HepG2 (cell line): ENCODE data around the gene ALG5. TPM values are rescaled to one million over a fixed set of nuclear protein-coding genes. Genes with fewer than 3 reads are reported as not detected.

ENCODE experiments used
- ATAC-seq: fragments of 200-7000 bp; cut with Tn5 transposase; 3 replicates; pipeline ENCODE4 v1.9.1; 2020; ENCODE audit warnings: mild to moderate bottlenecking, moderate library complexity
- BruUV-seq: library from RNA; stranded (reverse); fragments of 400-500 nt; replicated peaks from 2 replicates; lab custom pipeline; 2021; lab: Mats Ljungman, UMichigan
- CTCF ChIA-PET: fragments of 300-600 bp; formaldehyde crosslinking; extraction: SDS; loops from one replicate; lab custom pipeline; 2021; ENCODE audit warnings: low total read pairs, inconsistent platforms, low intra/inter-chr PET ratio; lab: Yijun Ruan, JAX
- POLR2A ChIA-PET: fragments of 350-600 bp; sonication (Branson Sonifier 250); formaldehyde crosslinking; loops from one replicate; lab custom pipeline; 2020; ENCODE audit warnings: antibody characterized with exemption, inconsistent platforms; lab: Yijun Ruan, JAX
- DNase-seq: peaks from one replicate; pipeline ENCODE4 v3.0.0-alpha.2; 2015; ENCODE audit warnings: low spot score
- FAIRE-seq: peaks from 3 replicates; lab custom pipeline; 2011; peaks lifted over from hg19 to GRCh38; lab: Jason Lieb, UNC
- H2AFZ ChIP-seq: one replicate; pipeline ENCODE4 v1.6.1; 2011; ENCODE audit warnings: low read length, inconsistent platforms
- H3K27ac ChIP-seq: fragments of 300-600 bp; 3 replicates; pipeline ENCODE4 v1.8.0; 2011; ENCODE audit warnings: mixed run types, mild to moderate bottlenecking, mixed read lengths, low read length, inconsistent platforms; ENCODE audit not compliant: insufficient read depth; ENCODE audit errors: extremely low read length
- H3K27me3 ChIP-seq, 2 experiments: fragments of 200-600 bp in 1 of 2; 2 replicates in 1 of 2; 3 replicates in 1 of 2; pipeline versions ENCODE4 v1.6.0 to v1.8.0; 2011; ENCODE audit warnings: low read length in 2 of 2, mild to moderate bottlenecking in 2 of 2, moderate library complexity in 2 of 2, inconsistent platforms in 1 of 2; ENCODE audit not compliant: insufficient read depth in 2 of 2, control insufficient read depth in 1 of 2
- H3K36me3 ChIP-seq, 2 experiments: fragments of 200-600 bp in 1 of 2; replicated peaks in 1 of 2; 2 replicates in 1 of 2; 3 replicates in 1 of 2; pipeline versions ENCODE4 v1.5.1 to v1.8.0; 2011; ENCODE audit warnings: low read length in 2 of 2, inconsistent platforms in 1 of 2; ENCODE audit not compliant: insufficient read depth in 2 of 2, control insufficient read depth in 1 of 2
- H3K4me1 ChIP-seq: 2 replicates; pipeline ENCODE4 v1.5.1; 2012; ENCODE audit warnings: low read length, inconsistent platforms; ENCODE audit not compliant: insufficient read depth
- H3K4me2 ChIP-seq: 2 replicates; pipeline ENCODE4 v1.6.0; 2011; ENCODE audit warnings: low read depth, low read length, inconsistent platforms
- H3K4me3 ChIP-seq, 3 experiments: fragments of 200-600 bp in 1 of 3; sonication (generic), shearing (Covaris generic) in 1 of 3; replicated peaks in 1 of 3; 2 replicates each; pipeline ENCODE4 v1.5.1; 2011 to 2016; ENCODE audit warnings: low read length in 3 of 3, inconsistent platforms in 2 of 3, low read depth in 2 of 3, mild to moderate bottlenecking in 2 of 3, control low read depth in 1 of 3, mixed read lengths in 1 of 3; ENCODE audit not compliant: insufficient read depth in 1 of 3
- H3K79me2 ChIP-seq: one replicate; pipeline ENCODE4 v1.6.1; 2011; ENCODE audit warnings: low read length, inconsistent platforms; ENCODE audit not compliant: insufficient read depth
- H3K9ac ChIP-seq: 2 replicates; pipeline ENCODE4 v1.6.0; 2011; ENCODE audit warnings: mild to moderate bottlenecking, low read depth, low read length, inconsistent platforms; ENCODE audit not compliant: insufficient read depth
- H3K9me3 ChIP-seq: 2 replicates; pipeline ENCODE4 v1.5.1; 2012; ENCODE audit warnings: mild to moderate bottlenecking, low read length
- H4K20me1 ChIP-seq: 2 replicates; pipeline ENCODE4 v1.6.0; 2011; ENCODE audit warnings: inconsistent platforms, mild to moderate bottlenecking, low read length, moderate library complexity; ENCODE audit not compliant: insufficient read depth
- HMG20B ChIP-seq: conservative IDR thresholded peaks from 2 replicates; pipeline ENCODE4 v1.6.1; 2016; ENCODE audit warnings: missing genetic modification reagents, missing compliant biosample characterization
- NFKB2 ChIP-seq: sonication (generic); formaldehyde crosslinking; IDR thresholded peaks from 2 replicates; pipeline ENCODE4 v1.4.0; 2020; ENCODE audit warnings: missing genetic modification reagents, borderline replicate concordance
- YEATS2 ChIP-seq: sonication (generic); formaldehyde crosslinking; IDR thresholded peaks from 2 replicates; pipeline ENCODE4 v1.4.0; 2020; ENCODE audit warnings: missing genetic modification reagents, borderline replicate concordance
- ZFP1 ChIP-seq: IDR thresholded peaks from 2 replicates; pipeline ENCODE4 v1.6.1; 2016
- ZNF484 ChIP-seq: sonication (generic); formaldehyde crosslinking; IDR thresholded peaks from 2 replicates; pipeline ENCODE4 v1.5.1; 2020; ENCODE audit warnings: mild to moderate bottlenecking, low read depth, missing genetic modification reagents, borderline replicate concordance
- WGBS: methylation state at CpG from one replicate; pipeline ENCODE4 v1.1.6; 2017; ENCODE audit warnings: low lambda C conversion rate; 5-methylcytosine and 5-hydroxymethylcytosine counted together
- in situ Hi-C: cut with HindIII; loops from 2 replicates; pipeline ENCODE4 v1.10.0; 2017; ENCODE audit warnings: low pct_unique_long_range_greater_than_20kb; ENCODE audit not compliant: extremely low pct_ligation_motif_present
- intact Hi-C: fragments of 100-400 bp; cut with micrococcal nuclease; formaldehyde crosslinking; loops from one replicate; pipeline ENCODE4 v1.10.0; 2022; ENCODE audit not compliant: unreplicated experiment
- polyA plus RNA-seq, 8 experiments: library from polyadenylated mRNA; depleted of rRNA in 3 of 8; stranded (reverse) in 7 of 8; unstranded in 1 of 8; fragments of >200 nt; fragmentation: Illumina TruSeq in 4 of 8; extraction: Trizol in 4 of 8; gene quantifications; 2 replicates each; pipeline versions ENCODE4 v1.2.1 to v1.2.3, GENCODE V29; 2011 to 2016; ENCODE audit warnings: low read depth in 4 of 8, missing spikeins in 1 of 8, mixed read lengths in 1 of 8; ENCODE audit not compliant: insufficient read depth in 1 of 8
- total RNA-seq, 5 experiments: library from RNA; depleted of rRNA; stranded (reverse); fragments of >200 nt; fragmentation: Illumina TruSeq; extraction: Trizol; gene quantifications; 2 replicates each; pipeline ENCODE4 v1.2.3, GENCODE V29; 2016; ENCODE audit warnings: low read depth in 1 of 5
- TF ChIP-seq, protein P1 (sequence below): IDR thresholded peaks from 2 replicates; pipeline ENCODE4 v1.6.1; 2016; ENCODE audit warnings: control low read depth

ALG5 gene
- total and polyA plus RNA-seq, 2 of the 13 experiments (the other 11 are each of a cell fraction or from before 2014, with no cell fraction given) = 27.8 to 51.1 TPM

DNA sequence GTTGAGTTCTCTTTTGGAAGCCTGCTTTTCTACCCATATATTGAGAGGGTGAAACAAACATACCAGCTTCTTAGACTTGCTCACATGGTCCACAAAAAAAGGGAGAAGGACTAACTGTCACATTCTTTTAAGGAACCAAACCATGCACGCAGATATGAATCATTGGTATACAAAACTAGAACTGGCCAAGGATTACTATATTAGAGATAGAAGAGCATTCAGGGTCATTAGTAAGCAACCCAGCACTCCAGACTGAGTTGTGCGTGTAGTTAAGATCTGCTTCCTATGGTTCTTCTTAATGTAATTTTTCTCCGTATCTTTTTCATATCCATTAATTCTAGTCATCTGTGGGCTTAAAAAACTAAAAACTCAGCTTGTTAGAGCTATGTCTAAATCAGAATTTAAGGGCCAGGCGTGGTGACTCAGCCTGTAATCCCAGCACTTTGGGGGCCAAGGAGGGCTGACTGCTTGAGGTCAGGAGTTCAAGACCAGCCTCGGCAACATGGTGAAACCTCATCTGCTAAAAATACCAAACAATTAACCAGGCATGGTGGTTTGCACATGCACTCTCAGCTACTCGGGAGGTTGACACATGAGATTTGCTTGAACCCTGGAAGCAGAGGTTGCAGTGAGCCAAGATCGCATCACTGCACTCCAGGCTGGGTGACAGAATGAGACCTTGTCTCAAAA is 19.6 kb downstream of the ALG5 start:
- in situ Hi-C loops = loop anchor here (5.0 kb wide), 1 partner anchor 122 kb away; no protein-coding TSS in a partner anchor
- no TSS peak for BruUV-seq
- CTCF ChIA-PET = interaction anchor here (4.8 kb wide), 1 partner anchor 121 kb away, joined by 39 read pairs; no protein-coding TSS in a partner anchor

DNA sequence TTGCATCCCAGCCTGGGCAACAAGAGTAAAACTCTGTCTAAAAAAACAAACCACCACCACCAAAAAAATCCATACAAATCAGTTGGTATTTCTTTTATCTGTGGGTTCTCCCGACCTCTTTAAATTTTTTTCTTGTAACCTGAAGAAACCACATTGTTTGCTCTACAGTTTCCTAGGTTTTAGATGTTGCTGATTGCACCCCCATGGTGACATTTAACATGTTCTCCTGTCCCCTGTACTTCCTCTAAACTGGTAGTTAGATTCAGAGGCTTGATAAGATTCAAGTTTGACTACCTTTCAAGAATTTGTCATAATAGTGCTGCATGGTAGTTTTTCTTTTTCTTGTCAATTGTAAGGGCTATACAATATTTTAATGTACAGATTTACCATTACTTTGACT is 24.0 kb downstream of the ALG5 start:
- DNase-seq (no peak), ATAC-seq (no peak), FAIRE-seq (no peak)
- no peak overlapping the region for H3K27ac ChIP-seq
- no peak overlapping the region for H3K4me3 ChIP-seq
- H3K27me3 ChIP-seq = no peaks in the 10 kb centered on the region
- H3K36me3 ChIP-seq = peaks cover 9 to 50% of the 10 kb centered on the region in 2 experiments
- 0 out of 2 replicates have a peak, but pooled peaks have one; percentile 62 for TF ChIP-seq ZNF484 (CRISPR knock-in tag)
- TF ChIP-seq ZFP1 (CRISPR knock-in tag) = no peak
- no peak overlapping the region for H3K9ac ChIP-seq
- CTCF ChIA-PET = no interaction called here
- H3K79me2 ChIP-seq = no peaks in the 10 kb centered on the region
- POLR2A ChIA-PET = no interaction called here
- H4K20me1 ChIP-seq = no peaks in the 10 kb centered on the region
- H3K9me3 ChIP-seq = no peaks in the 10 kb centered on the region; the same call in 1 of the 2 replicates
- no peak overlapping the region for H2AFZ ChIP-seq
- in situ Hi-C loops = no loop called here
- 91% methylated on average over 1 of the region's 1 CpG for WGBS
- H3K4me2 ChIP-seq = no peak overlapping the region
- no TSS peak for BruUV-seq
- intact Hi-C loops = no loop called here
- no peaks in the 10 kb centered on the region for H3K4me1 ChIP-seq

More for the DNA sequence above, 19.6 kb downstream of the ALG5 start:
- Histone ChIP-seq H3K9me3 (no peaks in the 10 kb centered on the region; the same call in 1 of the 2 replicates), H3K4me2 (no peak overlapping the region), H3K4me3 (no peak overlapping the region), H4K20me1 (0 out of 2 replicates have a peak, but pooled peaks cover 3% of the 10 kb centered on the region), H2AFZ (no peak overlapping the region), H3K79me2 (no peaks in the 10 kb centered on the region), H3K27me3 (no peaks in the 10 kb centered on the region), H3K4me1 (no peaks in the 10 kb centered on the region), H3K9ac (no peak overlapping the region), H3K36me3 (peaks cover 11 to 68% of the 10 kb centered on the region in 2 experiments), H3K27ac (no peak overlapping the region)
- FAIRE-seq (no peak), DNase-seq (no peak), ATAC-seq (no peak)
- intact Hi-C loops = loop anchor here (2.0 to 5.0 kb wide), 2 partner anchors 129 to 557 kb away; no protein-coding TSS in a partner anchor
- POLR2A ChIA-PET = no interaction called here
- WGBS = 94% methylated on average over 7 of the region's 7 CpGs
- TF ChIP-seq, protein P1, sequence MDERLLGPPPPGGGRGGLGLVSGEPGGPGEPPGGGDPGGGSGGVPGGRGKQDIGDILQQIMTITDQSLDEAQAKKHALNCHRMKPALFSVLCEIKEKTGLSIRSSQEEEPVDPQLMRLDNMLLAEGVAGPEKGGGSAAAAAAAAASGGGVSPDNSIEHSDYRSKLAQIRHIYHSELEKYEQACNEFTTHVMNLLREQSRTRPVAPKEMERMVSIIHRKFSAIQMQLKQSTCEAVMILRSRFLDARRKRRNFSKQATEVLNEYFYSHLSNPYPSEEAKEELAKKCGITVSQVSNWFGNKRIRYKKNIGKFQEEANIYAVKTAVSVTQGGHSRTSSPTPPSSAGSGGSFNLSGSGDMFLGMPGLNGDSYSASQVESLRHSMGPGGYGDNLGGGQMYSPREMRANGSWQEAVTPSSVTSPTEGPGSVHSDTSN (CRISPR knock-in tag) = no peak
- TF ChIP-seq YEATS2 (no peak), NFKB2 (CRISPR knock-in tag) (no peak), HMG20B (CRISPR knock-in tag) (no peak)
- TF ChIP-seq, all 625 proteins: peak for 0
